ENCODE results near the gene CAPN13. TPM values are rescaled to one million over a fixed set of nuclear protein-coding genes. Genes with fewer than 3 reads are reported as not detected.

The CAPN13 gene
- total RNA-seq, 1 donor from 2014 or later = 19.2 TPM

DNA sequence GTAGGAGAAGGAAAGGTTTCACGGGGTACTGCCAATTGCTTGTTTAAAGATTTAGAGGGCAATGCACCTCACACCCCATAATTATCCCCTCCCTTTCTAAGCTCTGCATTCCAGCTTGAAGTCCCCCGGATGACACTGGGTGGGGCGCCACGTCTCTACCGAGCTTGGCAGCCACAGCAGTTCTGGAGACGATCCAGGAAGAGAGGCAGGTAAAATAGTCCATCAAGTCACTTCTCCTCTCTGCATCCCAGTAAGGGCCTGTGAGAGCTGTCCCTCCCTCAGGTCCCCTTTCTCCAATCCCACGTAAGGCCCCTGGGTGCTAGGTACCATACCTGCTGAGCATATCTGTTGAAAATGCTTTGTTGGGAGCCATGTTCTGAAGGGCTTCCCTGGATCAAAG lies 65.7 kb downstream of the CAPN13 start:
- Histone ChIP-seq H3K4me3 (no peak overlapping the region), H3K36me3 (no peaks in the 10 kb centered on the region), H3K27ac (no peak overlapping the region), H3K27me3 (no peaks in the 10 kb centered on the region), H3K4me1 (no peaks in the 10 kb centered on the region), H3K9me3 (no peaks in the 10 kb centered on the region)
- intact Hi-C loops (cut with DNase I) = no loop called here
- ATAC-seq (no peak), DNase-seq (peak; percentile 38)
- TF ChIP-seq, protein P1, sequence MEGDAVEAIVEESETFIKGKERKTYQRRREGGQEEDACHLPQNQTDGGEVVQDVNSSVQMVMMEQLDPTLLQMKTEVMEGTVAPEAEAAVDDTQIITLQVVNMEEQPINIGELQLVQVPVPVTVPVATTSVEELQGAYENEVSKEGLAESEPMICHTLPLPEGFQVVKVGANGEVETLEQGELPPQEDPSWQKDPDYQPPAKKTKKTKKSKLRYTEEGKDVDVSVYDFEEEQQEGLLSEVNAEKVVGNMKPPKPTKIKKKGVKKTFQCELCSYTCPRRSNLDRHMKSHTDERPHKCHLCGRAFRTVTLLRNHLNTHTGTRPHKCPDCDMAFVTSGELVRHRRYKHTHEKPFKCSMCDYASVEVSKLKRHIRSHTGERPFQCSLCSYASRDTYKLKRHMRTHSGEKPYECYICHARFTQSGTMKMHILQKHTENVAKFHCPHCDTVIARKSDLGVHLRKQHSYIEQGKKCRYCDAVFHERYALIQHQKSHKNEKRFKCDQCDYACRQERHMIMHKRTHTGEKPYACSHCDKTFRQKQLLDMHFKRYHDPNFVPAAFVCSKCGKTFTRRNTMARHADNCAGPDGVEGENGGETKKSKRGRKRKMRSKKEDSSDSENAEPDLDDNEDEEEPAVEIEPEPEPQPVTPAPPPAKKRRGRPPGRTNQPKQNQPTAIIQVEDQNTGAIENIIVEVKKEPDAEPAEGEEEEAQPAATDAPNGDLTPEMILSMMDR (IDR thresholded peaks at IDR 0.05) = no peak

GRCh38 chr2:30738141-30738911 lies 68.9 kb downstream of the CAPN13 start:
- intact Hi-C loops (cut with DNase I) = no loop called here
- no peak overlapping the region for H3K4me3 ChIP-seq
- ATAC-seq = no peak
- H3K27ac ChIP-seq = no peak overlapping the region
- TF ChIP-seq, protein P1 (IDR thresholded peaks at IDR 0.05) = no peak
- no peaks in the 10 kb centered on the region for H3K36me3 ChIP-seq
- H3K27me3 ChIP-seq = no peaks in the 10 kb centered on the region
- H3K9me3 ChIP-seq = no peaks in the 10 kb centered on the region
- H3K4me1 ChIP-seq = no peaks in the 10 kb centered on the region
- peak; percentile 25 for DNase-seq

- peak; percentile 21 for DNase-seq
- Histone ChIP-seq H3K27ac (no peak overlapping the region), H3K36me3 (no peaks in the 10 kb centered on the region), H3K4me1 (no peaks in the 10 kb centered on the region), H3K27me3 (no peaks in the 10 kb centered on the region), H3K9me3 (no peaks in the 10 kb centered on the region), H3K4me3 (no peak overlapping the region)
- ATAC-seq = no peak
- TF ChIP-seq, protein P1 (IDR thresholded peaks at IDR 0.05) = no peak
- intact Hi-C loops (cut with DNase I) = no loop called here
These were observed 70.0 kb downstream of the CAPN13 start for GRCh38 chr2:30737326-30737610.

GRCh38 chr2:30736461-30737325 lies 70.6 kb downstream of the CAPN13 start:
- Histone ChIP-seq H3K27ac (no peak overlapping the region), H3K9me3 (no peaks in the 10 kb centered on the region), H3K4me1 (no peaks in the 10 kb centered on the region), H3K36me3 (no peaks in the 10 kb centered on the region), H3K4me3 (no peak overlapping the region), H3K27me3 (no peaks in the 10 kb centered on the region)
- ATAC-seq (no peak), DNase-seq (peak; percentile 48)
- intact Hi-C loops (cut with DNase I) = no loop called here
- TF ChIP-seq, protein P1 (IDR thresholded peaks at IDR 0.05) = no peak

DNA sequence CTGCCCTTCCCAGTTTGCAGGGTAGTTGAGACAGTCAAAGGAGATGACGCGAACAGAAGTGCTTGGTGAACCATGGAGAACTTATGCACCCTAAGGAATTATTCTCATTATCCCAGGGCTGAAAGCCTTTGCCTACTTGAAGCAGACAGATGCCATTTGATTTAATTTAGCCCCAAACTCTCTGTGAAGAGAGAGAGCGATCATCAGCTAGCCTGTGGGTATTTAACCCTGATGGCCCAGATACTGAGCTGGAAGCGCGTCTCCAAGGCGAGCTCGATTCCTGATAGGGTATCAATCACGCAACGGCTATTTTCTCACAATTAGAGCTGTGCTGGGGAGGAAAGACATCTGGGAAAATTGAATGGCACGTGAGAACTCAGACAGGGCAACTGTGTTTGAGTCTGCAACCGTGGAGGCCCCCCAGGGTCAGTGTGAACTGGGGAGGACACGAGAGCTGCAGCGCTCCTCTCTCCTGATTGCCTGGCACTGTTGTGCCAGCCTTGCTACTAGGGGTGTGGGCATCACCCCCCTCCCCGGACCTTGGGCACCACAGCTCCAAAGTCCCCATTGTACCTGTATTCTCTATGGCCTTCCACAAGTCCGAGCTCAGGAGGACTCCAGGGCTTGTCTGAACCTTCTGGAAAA lies 73.2 kb downstream of the CAPN13 start:
- no peaks in the 10 kb centered on the region for H3K4me1 ChIP-seq
- H3K9me3 ChIP-seq = no peaks in the 10 kb centered on the region
- no peaks in the 10 kb centered on the region for H3K27me3 ChIP-seq
- intact Hi-C loops (cut with DNase I) = no loop called here
- H3K4me3 ChIP-seq = no peak overlapping the region
- ATAC-seq (no peak), DNase-seq (peak; percentile 41)
- H3K27ac ChIP-seq = no peak overlapping the region
- TF ChIP-seq, protein P1 (IDR thresholded peaks at IDR 0.05) = no peak
- no peaks in the 10 kb centered on the region for H3K36me3 ChIP-seq

Data from upper lobe of right lung (tissue), 1 donor.